Measurements from ENCODE around the gene RBM20. TPM values are rescaled to one million over a fixed set of nuclear protein-coding genes. Genes with fewer than 3 reads are reported as not detected.

Gene RBM20
- total and polyA plus RNA-seq, 2 of the 13 experiments (the other 11 are each of a cell fraction or from before 2014, with no cell fraction given) = 0.02 to 0.22 TPM

DNA sequence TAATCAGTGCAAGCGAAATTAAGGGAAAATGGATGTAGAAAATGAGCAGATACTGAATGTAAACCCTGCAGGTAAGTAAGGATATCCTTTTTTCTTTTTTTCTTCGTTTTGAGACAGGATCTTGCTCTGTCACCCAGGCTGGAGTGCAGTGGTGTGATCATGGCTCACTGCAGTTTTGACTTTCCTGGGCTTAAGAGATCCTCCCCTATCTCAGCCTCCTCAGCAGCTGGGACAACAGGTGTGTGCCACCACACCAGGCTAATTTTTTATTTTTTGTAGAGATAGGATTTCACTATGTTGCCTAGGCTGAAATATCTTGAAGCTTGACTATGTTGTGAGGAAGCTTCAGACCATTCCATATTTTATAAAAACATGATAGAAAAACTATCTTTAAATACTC, 231.9 kb downstream of the RBM20 start:
- Histone ChIP-seq H3K9me3 (ENCODE audit: low read length) (no peaks in the 10 kb centered on the region), H3K79me2 (ENCODE audit: insufficient read depth, low read length) (peaks cover 30% of the 10 kb centered on the region), H3K4me2 (ENCODE audit: low read depth, low read length) (no peak overlapping the region), H3K27me3 (ENCODE audit: control insufficient read depth in 1 of 2, insufficient read depth in 2 of 2, low read length in 2 of 2) (no peaks in the 10 kb centered on the region), H4K20me1 (ENCODE audit: insufficient read depth, low read length) (peaks cover 6% of the 10 kb centered on the region; the same call in 1 of the 2 replicates), H3K4me3 (replicated peaks in 1 of 3; ENCODE audit: insufficient read depth in 1 of 3, low read depth in 2 of 3, low read length in 3 of 3) (no peak overlapping the region), H3K9ac (ENCODE audit: insufficient read depth, low read depth, low read length) (no peak overlapping the region), H3K27ac (ENCODE audit: extremely low read length, insufficient read depth, low read length) (no peak overlapping the region), H3K36me3 (replicated peaks in 1 of 2; ENCODE audit: control insufficient read depth in 1 of 2, insufficient read depth in 2 of 2, low read length in 2 of 2) (peaks cover 2 to 21% of the 10 kb centered on the region in 2 experiments), H2AFZ (ENCODE audit: low read length) (no peak overlapping the region), H3K4me1 (ENCODE audit: insufficient read depth, low read length) (peaks cover 34% of the 10 kb centered on the region)
- no peak for TF ChIP-seq KAT2B (IDR thresholded peaks at IDR 0.05; ENCODE audit: borderline replicate concordance, low read depth, low read length)
- TF ChIP-seq PAWR (CRISPR knock-in tag; IDR thresholded peaks at IDR 0.05; ENCODE audit: borderline replicate concordance) = no peak
- TF ChIP-seq ZNF343 (CRISPR knock-in tag; IDR thresholded peaks at IDR 0.05) = no peak
- no peak for TF ChIP-seq FOXJ3 (CRISPR knock-in tag; IDR thresholded peaks at IDR 0.05; ENCODE audit: borderline replicate concordance)
- TF ChIP-seq, protein P1, sequence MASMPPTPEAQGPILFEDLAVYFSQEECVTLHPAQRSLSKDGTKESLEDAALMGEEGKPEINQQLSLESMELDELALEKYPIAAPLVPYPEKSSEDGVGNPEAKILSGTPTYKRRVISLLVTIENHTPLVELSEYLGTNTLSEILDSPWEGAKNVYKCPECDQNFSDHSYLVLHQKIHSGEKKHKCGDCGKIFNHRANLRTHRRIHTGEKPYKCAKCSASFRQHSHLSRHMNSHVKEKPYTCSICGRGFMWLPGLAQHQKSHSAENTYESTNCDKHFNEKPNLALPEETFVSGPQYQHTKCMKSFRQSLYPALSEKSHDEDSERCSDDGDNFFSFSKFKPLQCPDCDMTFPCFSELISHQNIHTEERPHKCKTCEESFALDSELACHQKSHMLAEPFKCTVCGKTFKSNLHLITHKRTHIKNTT (CRISPR knock-in tag; IDR thresholded peaks at IDR 0.05) = no peak
- no peak for TF ChIP-seq MTA1 (CRISPR knock-in tag; IDR thresholded peaks at IDR 0.05; ENCODE audit: borderline replicate concordance)
- TF ChIP-seq MLX (CRISPR knock-in tag; IDR thresholded peaks at IDR 0.05) = no peak
- no peak for TF ChIP-seq ZNF674 (CRISPR knock-in tag; IDR thresholded peaks at IDR 0.05; ENCODE audit: low read depth)
- TF ChIP-seq ZNF232 (CRISPR knock-in tag; IDR thresholded peaks at IDR 0.05; ENCODE audit: borderline replicate concordance) = no peak
- no peak for TF ChIP-seq ZNF724P (CRISPR knock-in tag; IDR thresholded peaks at IDR 0.05; ENCODE audit: borderline replicate concordance)
- ChIA-PET POLR2A (interaction anchor here (1.6 kb wide), 1 partner anchor 30 kb away, joined by 6 read pairs; no protein-coding TSS in a partner anchor), CTCF (ENCODE audit: low intra/inter-chr PET ratio, low total read pairs) (no interaction called here)
- no TSS peak for BruUV-seq (replicated peaks)
- FAIRE-seq (no peak), DNase-seq (ENCODE audit: low spot score) (no peak), ATAC-seq (no peak)
- in situ Hi-C loops (cut with HindIII; ENCODE audit: extremely low pct_ligation_motif_present, low pct_unique_long_range_greater_than_20kb) (loop anchor here (25.0 kb wide), 1 partner anchor 264 kb away; no protein-coding TSS in a partner anchor), intact Hi-C loops (cut with micrococcal nuclease; ENCODE audit: unreplicated experiment) (no loop called here)
- 95% methylated on average over 2 of the region's 2 CpGs for WGBS (ENCODE audit: low lambda C conversion rate)
